ENCODE data around the gene SAP30BP. TPM values are rescaled to one million over a fixed set of nuclear protein-coding genes. Genes with fewer than 3 reads are reported as not detected.

SAP30BP gene
- total RNA-seq, 5 donors from 2014 or later (not counting 1 experiment from before 2014, with no cell fraction given), result 124 to 191 (median 128) TPM

DNA sequence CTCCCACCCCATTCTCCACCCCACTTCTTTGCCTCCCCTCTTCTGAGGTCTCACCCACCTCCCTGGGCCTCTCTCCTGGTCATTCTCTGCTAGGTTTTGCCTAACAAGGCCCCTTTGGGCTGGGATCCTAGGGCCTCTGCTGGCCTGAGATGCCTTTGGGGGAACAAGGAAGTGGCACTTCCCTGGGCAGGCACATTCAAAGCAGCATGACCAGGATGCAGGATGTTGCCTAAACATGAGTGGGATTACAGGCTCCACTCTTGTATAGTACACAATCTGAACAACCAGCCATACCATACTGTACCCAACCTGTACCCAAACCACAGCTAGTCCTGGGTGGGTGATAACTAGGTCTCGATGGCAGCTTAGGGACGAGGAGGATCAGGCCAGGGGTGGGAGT lies 88.9 kb downstream of the SAP30BP start:
- no peaks in the 10 kb centered on the region for H3K9me3 ChIP-seq
- peaks cover 0 to 22% of the 10 kb centered on the region in 2 experiments for H3K4me1 ChIP-seq (ENCODE audit: control insufficient read depth in 1 of 2, extremely low read depth in 1 of 2, insufficient read depth in 2 of 2, low read length in 2 of 2)
- H3K27me3 Mint-ChIP-seq, result no peaks in the 10 kb centered on the region
- H3K27me3 ChIP-seq (replicated peaks in 1 of 2; ENCODE audit: control insufficient read depth in 2 of 2, extremely low read depth in 1 of 2, insufficient read depth in 2 of 2, low read length in 1 of 2), result no peaks in the 10 kb centered on the region
- ATAC-seq (replicated peaks in 1 of 4) (no peak), DNase-seq (no peak)
- peaks cover 5% of the 10 kb centered on the region for H3K36me3 Mint-ChIP-seq
- no CpG with 5 or more reads among the region's 2 CpGs for WGBS (ENCODE audit: insufficient coverage)
- no peaks in the 10 kb centered on the region for H3K9me3 Mint-ChIP-seq
- POLR2A ChIA-PET, result no interaction called here
- no peak overlapping the region for H3K4me3 ChIP-seq (ENCODE audit: control insufficient read depth in 1 of 2, extremely low read depth in 1 of 2, low read length in 1 of 2)
- peak overlapping the region in 1 of 3 donors; percentile 24 for H3K4me3 Mint-ChIP-seq
- CTCF ChIA-PET, result no interaction called here
- peaks cover 0 to 5% of the 10 kb centered on the region in 2 donors for H3K36me3 ChIP-seq (ENCODE audit: control insufficient read depth in 2 of 2, extremely low read depth in 1 of 2, insufficient read depth in 1 of 2, low read length in 1 of 2)
- peaks cover 7 to 15% (median 12%) of the 10 kb centered on the region in 3 donors for H3K4me1 Mint-ChIP-seq
- H3K27ac ChIP-seq (ENCODE audit: low read length), result no peak overlapping the region
- no peak overlapping the region for H3K27ac Mint-ChIP-seq

DNA sequence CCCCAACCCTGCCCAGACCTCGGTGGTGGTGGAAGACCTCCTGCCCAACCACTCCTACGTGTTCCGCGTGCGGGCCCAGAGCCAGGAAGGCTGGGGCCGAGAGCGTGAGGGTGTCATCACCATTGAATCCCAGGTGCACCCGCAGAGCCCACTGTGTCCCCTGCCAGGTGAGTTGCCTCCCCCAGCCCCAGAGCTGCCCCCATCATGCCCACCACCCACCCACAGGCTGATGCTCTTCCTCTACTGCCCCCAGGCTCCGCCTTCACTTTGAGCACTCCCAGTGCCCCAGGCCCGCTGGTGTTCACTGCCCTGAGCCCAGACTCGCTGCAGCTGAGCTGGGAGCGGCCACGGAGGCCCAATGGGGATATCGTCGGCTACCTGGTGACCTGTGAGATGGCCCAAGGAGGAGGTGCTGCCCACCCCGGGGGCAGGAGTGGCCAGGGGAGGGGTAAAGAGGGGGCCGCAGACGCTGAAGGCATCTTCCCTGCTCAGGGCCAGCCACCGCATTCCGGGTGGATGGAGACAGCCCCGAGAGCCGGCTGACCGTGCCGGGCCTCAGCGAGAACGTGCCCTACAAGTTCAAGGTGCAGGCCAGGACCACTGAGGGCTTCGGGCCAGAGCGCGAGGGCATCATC lies 89.4 kb downstream of the SAP30BP start:
- H3K4me3 ChIP-seq (ENCODE audit: control insufficient read depth in 1 of 2, extremely low read depth in 1 of 2, low read length in 1 of 2), result no peak overlapping the region
- Mint-ChIP-seq H3K27me3 (no peaks in the 10 kb centered on the region), H3K4me3 (no peak overlapping the region), H3K27ac (no peak overlapping the region), H3K9me3 (no peaks in the 10 kb centered on the region), H3K4me1 (peaks cover 7 to 15% (median 12%) of the 10 kb centered on the region in 3 donors), H3K36me3 (peaks cover 5% of the 10 kb centered on the region)
- no peak overlapping the region for H3K27ac ChIP-seq (ENCODE audit: low read length)
- WGBS (ENCODE audit: insufficient coverage), result 96% methylated on average over 27 of the region's 29 CpGs
- H3K36me3 ChIP-seq (ENCODE audit: control insufficient read depth in 2 of 2, extremely low read depth in 1 of 2, insufficient read depth in 1 of 2, low read length in 1 of 2), result peaks cover 0 to 5% of the 10 kb centered on the region in 2 donors
- H3K9me3 ChIP-seq, result no peaks in the 10 kb centered on the region
- DNase-seq, result no peak
- POLR2A ChIA-PET, result no interaction called here
- ATAC-seq (replicated peaks in 1 of 4), result no peak
- H3K27me3 ChIP-seq (replicated peaks in 1 of 2; ENCODE audit: control insufficient read depth in 2 of 2, extremely low read depth in 1 of 2, insufficient read depth in 2 of 2, low read length in 1 of 2), result no peaks in the 10 kb centered on the region
- CTCF ChIA-PET, result no interaction called here
- H3K4me1 ChIP-seq (ENCODE audit: control insufficient read depth in 1 of 2, extremely low read depth in 1 of 2, insufficient read depth in 2 of 2, low read length in 2 of 2), result peaks cover 0 to 22% of the 10 kb centered on the region in 2 experiments

DNA sequence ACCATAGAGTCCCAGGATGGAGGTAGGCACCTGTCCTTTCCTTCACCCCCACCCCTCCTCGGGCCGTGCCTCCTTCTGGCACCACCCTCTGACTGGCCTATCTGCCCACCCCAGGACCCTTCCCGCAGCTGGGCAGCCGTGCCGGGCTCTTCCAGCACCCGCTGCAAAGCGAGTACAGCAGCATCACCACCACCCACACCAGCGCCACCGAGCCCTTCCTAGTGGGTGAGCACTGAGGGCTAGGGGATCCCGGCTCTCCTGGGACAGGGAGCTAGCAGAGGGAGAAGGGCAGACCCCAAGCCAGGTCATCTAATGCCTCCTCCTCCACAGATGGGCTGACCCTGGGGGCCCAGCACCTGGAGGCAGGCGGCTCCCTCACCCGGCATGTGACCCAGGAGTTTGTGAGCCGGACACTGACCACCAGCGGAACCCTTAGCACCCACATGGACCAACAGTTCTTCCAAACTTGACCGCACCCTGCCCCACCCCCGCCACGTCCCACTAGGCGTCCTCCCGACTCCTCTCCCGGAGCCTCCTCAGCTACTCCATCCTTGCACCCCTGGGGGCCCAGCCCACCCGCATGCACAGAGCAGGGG lies 90.0 kb downstream of the SAP30BP start:
- Histone ChIP-seq H3K27me3 (replicated peaks in 1 of 2; ENCODE audit: control insufficient read depth in 2 of 2, extremely low read depth in 1 of 2, insufficient read depth in 2 of 2, low read length in 1 of 2) (no peaks in the 10 kb centered on the region), H3K27ac (ENCODE audit: low read length) (no peak overlapping the region), H3K4me1 (ENCODE audit: control insufficient read depth in 1 of 2, extremely low read depth in 1 of 2, insufficient read depth in 2 of 2, low read length in 2 of 2) (peaks cover 0 to 22% of the 10 kb centered on the region in 2 experiments), H3K4me3 (ENCODE audit: control insufficient read depth in 1 of 2, extremely low read depth in 1 of 2, low read length in 1 of 2) (no peak overlapping the region), H3K36me3 (ENCODE audit: control insufficient read depth in 2 of 2, extremely low read depth in 1 of 2, insufficient read depth in 1 of 2, low read length in 1 of 2) (peaks cover 0 to 5% of the 10 kb centered on the region in 2 donors), H3K9me3 (no peaks in the 10 kb centered on the region)
- 88% methylated on average over 11 of the region's 21 CpGs for WGBS (ENCODE audit: insufficient coverage)
- H3K4me3 Mint-ChIP-seq, result no peak overlapping the region
- DNase-seq (no peak), ATAC-seq (replicated peaks in 1 of 4) (no peak)
- ChIA-PET CTCF (no interaction called here), POLR2A (no interaction called here)
- no peak overlapping the region for H3K27ac Mint-ChIP-seq
- no peaks in the 10 kb centered on the region for H3K27me3 Mint-ChIP-seq
- H3K36me3 Mint-ChIP-seq, result peaks cover 5% of the 10 kb centered on the region
- H3K4me1 Mint-ChIP-seq, result peaks cover 7 to 15% (median 13%) of the 10 kb centered on the region in 3 donors
- H3K9me3 Mint-ChIP-seq, result no peaks in the 10 kb centered on the region

Other genes with a start within 250 kb of the SAP30BP start
- gene TMEM94, start 210.7 kb upstream of the SAP30BP start, total RNA-seq, result 100 to 1,000 TPM in 3 of 5 donors, 10 to 100 TPM in 2; 78.5 to 125 (median 105) TPM
- under 1 TPM; 0.28 to 0.88 (median 0.85) TPM for gene CASKIN2, start 151.8 kb upstream of the SAP30BP start, total RNA-seq
- gene TSEN54, start 150.8 kb upstream of the SAP30BP start, total RNA-seq, result 10 to 100 TPM; 54.9 to 94.7 (median 67.6) TPM
- 10 to 100 TPM; 31.2 to 75.7 (median 53.4) TPM for gene LLGL2, start 141.6 kb upstream of the SAP30BP start, total RNA-seq
- gene MYO15B, start 79.5 kb upstream of the SAP30BP start, total RNA-seq, result 100 to 1,000 TPM; 171 to 382 (median 273) TPM
- gene SMIM5, start 33.9 kb upstream of the SAP30BP start, total RNA-seq, result 1 to 10 TPM in 2 of 5 donors, under 1 TPM in 3; 0.35 to 2.2 (median 0.82) TPM
- 10 to 100 TPM; 38.0 to 75.0 (median 61.9) TPM for gene RECQL5, start 184 bp upstream of the SAP30BP start, total RNA-seq
- gene ITGB4, start 54.1 kb downstream of the SAP30BP start, total RNA-seq, result 1 to 10 TPM in 4 of 5 donors, under 1 TPM in 1; 0.68 to 1.6 (median 1.5) TPM
- 10 to 100 TPM in 4 of 5 donors, 1 to 10 TPM in 1; 8.4 to 35.7 (median 26.7) TPM for gene GALK1, start 97.9 kb downstream of the SAP30BP start, total RNA-seq
- 10 to 100 TPM; 37.1 to 50.3 (median 39.2) TPM for gene UNK, start 117.5 kb downstream of the SAP30BP start, total RNA-seq
- 100 to 1,000 TPM; 148 to 191 (median 180) TPM for gene UNC13D, start 177.1 kb downstream of the SAP30BP start, total RNA-seq
- 100 to 1,000 TPM in 3 of 5 donors, 10 to 100 TPM in 2; 91.4 to 158 (median 138) TPM for gene WBP2, start 188.0 kb downstream of the SAP30BP start, total RNA-seq
- gene TRIM47, start 211.2 kb downstream of the SAP30BP start, total RNA-seq, result 10 to 100 TPM in 3 of 5 donors, 1 to 10 TPM in 2; 2.6 to 24.6 (median 18.3) TPM
- 10 to 100 TPM; 22.1 to 52.2 (median 45.9) TPM for gene TRIM65, start 229.6 kb downstream of the SAP30BP start, total RNA-seq
- 100 to 1,000 TPM; 116 to 170 (median 144) TPM for gene MRPL38, start 237.5 kb downstream of the SAP30BP start, total RNA-seq

All from T-cell (primary cell).